HepG2 (cell line): Measurements from ENCODE around the gene CD24. TPM values are rescaled to one million over a fixed set of nuclear protein-coding genes. Genes with fewer than 3 reads are reported as not detected.

Experiments used
- ATAC-seq: fragments of 200-7000 bp; cut with Tn5 transposase; 3 replicates; pipeline ENCODE4 v1.9.1; 2020; ENCODE audit warnings: mild to moderate bottlenecking, moderate library complexity
- BruUV-seq: library from RNA; stranded (reverse); fragments of 400-500 nt; replicated peaks from 2 replicates; lab custom pipeline; 2021; lab: Mats Ljungman, UMichigan
- CTCF ChIA-PET: fragments of 300-600 bp; formaldehyde crosslinking; extraction: SDS; loops from one replicate; lab custom pipeline; 2021; ENCODE audit warnings: low total read pairs, inconsistent platforms, low intra/inter-chr PET ratio; lab: Yijun Ruan, JAX
- POLR2A ChIA-PET: fragments of 350-600 bp; sonication (Branson Sonifier 250); formaldehyde crosslinking; loops from one replicate; lab custom pipeline; 2020; ENCODE audit warnings: antibody characterized with exemption, inconsistent platforms; lab: Yijun Ruan, JAX
- DNase-seq: peaks from one replicate; pipeline ENCODE4 v3.0.0-alpha.2; 2015; ENCODE audit warnings: low spot score
- FAIRE-seq: peaks from 3 replicates; lab custom pipeline; 2011; peaks lifted over from hg19 to GRCh38; lab: Jason Lieb, UNC
- H2AFZ ChIP-seq: one replicate; pipeline ENCODE4 v1.6.1; 2011; ENCODE audit warnings: low read length, inconsistent platforms
- H3K27ac ChIP-seq: fragments of 300-600 bp; 3 replicates; pipeline ENCODE4 v1.8.0; 2011; ENCODE audit warnings: mixed run types, mild to moderate bottlenecking, mixed read lengths, low read length, inconsistent platforms; ENCODE audit not compliant: insufficient read depth; ENCODE audit errors: extremely low read length
- H3K27me3 ChIP-seq, 2 experiments: fragments of 200-600 bp in 1 of 2; 2 replicates in 1 of 2; 3 replicates in 1 of 2; pipeline versions ENCODE4 v1.6.0 to v1.8.0; 2011; ENCODE audit warnings: low read length in 2 of 2, mild to moderate bottlenecking in 2 of 2, moderate library complexity in 2 of 2, inconsistent platforms in 1 of 2; ENCODE audit not compliant: insufficient read depth in 2 of 2, control insufficient read depth in 1 of 2
- H3K36me3 ChIP-seq, 2 experiments: fragments of 200-600 bp in 1 of 2; replicated peaks in 1 of 2; 2 replicates in 1 of 2; 3 replicates in 1 of 2; pipeline versions ENCODE4 v1.5.1 to v1.8.0; 2011; ENCODE audit warnings: low read length in 2 of 2, inconsistent platforms in 1 of 2; ENCODE audit not compliant: insufficient read depth in 2 of 2, control insufficient read depth in 1 of 2
- H3K4me1 ChIP-seq: 2 replicates; pipeline ENCODE4 v1.5.1; 2012; ENCODE audit warnings: low read length, inconsistent platforms; ENCODE audit not compliant: insufficient read depth
- H3K4me2 ChIP-seq: 2 replicates; pipeline ENCODE4 v1.6.0; 2011; ENCODE audit warnings: low read depth, low read length, inconsistent platforms
- H3K4me3 ChIP-seq, 3 experiments: fragments of 200-600 bp in 1 of 3; sonication (generic), shearing (Covaris generic) in 1 of 3; replicated peaks in 1 of 3; 2 replicates each; pipeline ENCODE4 v1.5.1; 2011 to 2016; ENCODE audit warnings: low read length in 3 of 3, inconsistent platforms in 2 of 3, low read depth in 2 of 3, mild to moderate bottlenecking in 2 of 3, control low read depth in 1 of 3, mixed read lengths in 1 of 3; ENCODE audit not compliant: insufficient read depth in 1 of 3
- H3K79me2 ChIP-seq: one replicate; pipeline ENCODE4 v1.6.1; 2011; ENCODE audit warnings: low read length, inconsistent platforms; ENCODE audit not compliant: insufficient read depth
- H3K9ac ChIP-seq: 2 replicates; pipeline ENCODE4 v1.6.0; 2011; ENCODE audit warnings: mild to moderate bottlenecking, low read depth, low read length, inconsistent platforms; ENCODE audit not compliant: insufficient read depth
- H3K9me3 ChIP-seq: 2 replicates; pipeline ENCODE4 v1.5.1; 2012; ENCODE audit warnings: mild to moderate bottlenecking, low read length
- H4K20me1 ChIP-seq: 2 replicates; pipeline ENCODE4 v1.6.0; 2011; ENCODE audit warnings: inconsistent platforms, mild to moderate bottlenecking, low read length, moderate library complexity; ENCODE audit not compliant: insufficient read depth
- DNMT3B ChIP-seq: conservative IDR thresholded peaks from 2 replicates; pipeline ENCODE4 v1.6.1; 2016; ENCODE audit warnings: missing biosample characterization, control low read depth
- ELF4 ChIP-seq: sonication (generic); formaldehyde crosslinking; IDR thresholded peaks from 2 replicates; pipeline ENCODE4 v1.5.0; 2020; ENCODE audit warnings: missing genetic modification reagents, mild to moderate bottlenecking, moderate library complexity, borderline replicate concordance
- MED1 ChIP-seq: sonication (generic); formaldehyde crosslinking; IDR thresholded peaks from 2 replicates; pipeline ENCODE4 v1.4.0; 2020; ENCODE audit warnings: missing genetic modification reagents
- RAD21 ChIP-seq: fragments of 450-650 bp; formaldehyde crosslinking; IDR thresholded peaks from 2 replicates; pipeline ENCODE4 v1.5.0; 2020; ENCODE audit warnings: mild to moderate bottlenecking
- ZNF614 ChIP-seq: IDR thresholded peaks from 2 replicates; pipeline ENCODE4 v1.6.1; 2018; ENCODE audit warnings: missing biosample characterization, missing genetic modification reagents, inconsistent platforms, borderline replicate concordance
- ZNF616 ChIP-seq: sonication (generic); formaldehyde crosslinking; IDR thresholded peaks from 2 replicates; pipeline ENCODE4 v1.5.0; 2020; ENCODE audit warnings: low read depth, mild to moderate bottlenecking, missing genetic modification reagents
- WGBS: methylation state at CpG from one replicate; pipeline ENCODE4 v1.1.6; 2017; ENCODE audit warnings: low lambda C conversion rate; 5-methylcytosine and 5-hydroxymethylcytosine counted together
- in situ Hi-C: cut with HindIII; loops from 2 replicates; pipeline ENCODE4 v1.10.0; 2017; ENCODE audit warnings: low pct_unique_long_range_greater_than_20kb; ENCODE audit not compliant: extremely low pct_ligation_motif_present
- intact Hi-C: fragments of 100-400 bp; cut with micrococcal nuclease; formaldehyde crosslinking; loops from one replicate; pipeline ENCODE4 v1.10.0; 2022; ENCODE audit not compliant: unreplicated experiment
- polyA plus RNA-seq, 8 experiments: library from polyadenylated mRNA; depleted of rRNA in 3 of 8; stranded (reverse) in 7 of 8; unstranded in 1 of 8; fragments of >200 nt; fragmentation: Illumina TruSeq in 4 of 8; extraction: Trizol in 4 of 8; gene quantifications; 2 replicates each; pipeline versions ENCODE4 v1.2.1 to v1.2.3, GENCODE V29; 2011 to 2016; ENCODE audit warnings: low read depth in 4 of 8, missing spikeins in 1 of 8, mixed read lengths in 1 of 8; ENCODE audit not compliant: insufficient read depth in 1 of 8
- total RNA-seq, 5 experiments: library from RNA; depleted of rRNA; stranded (reverse); fragments of >200 nt; fragmentation: Illumina TruSeq; extraction: Trizol; gene quantifications; 2 replicates each; pipeline ENCODE4 v1.2.3, GENCODE V29; 2016; ENCODE audit warnings: low read depth in 1 of 5
- TF ChIP-seq, protein P1 (sequence below): sonication (generic); formaldehyde crosslinking; IDR thresholded peaks from 2 replicates; pipeline ENCODE4 v1.4.0; 2020; ENCODE audit warnings: missing genetic modification reagents, borderline replicate concordance
- TF ChIP-seq, protein P2 (sequence below): sonication (generic); formaldehyde crosslinking; IDR thresholded peaks from 2 replicates; pipeline ENCODE4 v1.4.0; 2020; ENCODE audit warnings: mild to moderate bottlenecking, low read depth, missing genetic modification reagents
- TF ChIP-seq, protein P3 (sequence below): sonication (generic); formaldehyde crosslinking; IDR thresholded peaks from 2 replicates; pipeline ENCODE4 v1.4.0; 2020; ENCODE audit warnings: mild to moderate bottlenecking, low read depth, missing genetic modification reagents
- TF ChIP-seq, protein P4 (sequence below): IDR thresholded peaks from 2 replicates; pipeline ENCODE4 v1.6.1; 2016; ENCODE audit warnings: missing compliant biosample characterization, missing genetic modification reagents, borderline replicate concordance
- TF ChIP-seq, protein P5 (sequence below): sonication (generic); formaldehyde crosslinking; IDR thresholded peaks from 2 replicates; pipeline ENCODE4 v1.9.0; 2022; ENCODE audit warnings: missing genetic modification reagents, mild to moderate bottlenecking, borderline replicate concordance

Gene CD24
- total and polyA plus RNA-seq, 2 of the 13 experiments (the other 11 are each of a cell fraction or from before 2014, with no cell fraction given) = 11.3 to 30.5 TPM

DNA sequence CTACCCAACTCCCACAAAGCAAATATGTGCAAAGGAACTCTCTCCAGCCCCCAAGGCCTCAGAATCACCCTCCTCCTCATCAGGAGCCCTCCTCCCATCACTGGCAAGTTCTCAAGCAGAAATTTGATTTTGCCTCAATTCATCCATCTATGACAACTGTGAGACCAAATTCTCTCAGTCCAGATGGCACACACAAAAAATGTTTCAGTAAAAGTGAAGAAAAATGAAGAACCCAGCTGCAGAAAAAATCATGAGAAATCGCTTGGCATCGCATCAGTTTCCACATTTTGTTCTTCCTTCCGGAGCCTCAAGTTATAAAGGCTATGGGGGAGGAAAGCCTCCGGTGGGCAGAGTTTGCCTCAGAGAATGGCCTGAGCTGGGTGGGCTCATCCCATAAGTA is 6.4 kb upstream of the CD24 start (continued):
- TF ChIP-seq, protein P1, sequence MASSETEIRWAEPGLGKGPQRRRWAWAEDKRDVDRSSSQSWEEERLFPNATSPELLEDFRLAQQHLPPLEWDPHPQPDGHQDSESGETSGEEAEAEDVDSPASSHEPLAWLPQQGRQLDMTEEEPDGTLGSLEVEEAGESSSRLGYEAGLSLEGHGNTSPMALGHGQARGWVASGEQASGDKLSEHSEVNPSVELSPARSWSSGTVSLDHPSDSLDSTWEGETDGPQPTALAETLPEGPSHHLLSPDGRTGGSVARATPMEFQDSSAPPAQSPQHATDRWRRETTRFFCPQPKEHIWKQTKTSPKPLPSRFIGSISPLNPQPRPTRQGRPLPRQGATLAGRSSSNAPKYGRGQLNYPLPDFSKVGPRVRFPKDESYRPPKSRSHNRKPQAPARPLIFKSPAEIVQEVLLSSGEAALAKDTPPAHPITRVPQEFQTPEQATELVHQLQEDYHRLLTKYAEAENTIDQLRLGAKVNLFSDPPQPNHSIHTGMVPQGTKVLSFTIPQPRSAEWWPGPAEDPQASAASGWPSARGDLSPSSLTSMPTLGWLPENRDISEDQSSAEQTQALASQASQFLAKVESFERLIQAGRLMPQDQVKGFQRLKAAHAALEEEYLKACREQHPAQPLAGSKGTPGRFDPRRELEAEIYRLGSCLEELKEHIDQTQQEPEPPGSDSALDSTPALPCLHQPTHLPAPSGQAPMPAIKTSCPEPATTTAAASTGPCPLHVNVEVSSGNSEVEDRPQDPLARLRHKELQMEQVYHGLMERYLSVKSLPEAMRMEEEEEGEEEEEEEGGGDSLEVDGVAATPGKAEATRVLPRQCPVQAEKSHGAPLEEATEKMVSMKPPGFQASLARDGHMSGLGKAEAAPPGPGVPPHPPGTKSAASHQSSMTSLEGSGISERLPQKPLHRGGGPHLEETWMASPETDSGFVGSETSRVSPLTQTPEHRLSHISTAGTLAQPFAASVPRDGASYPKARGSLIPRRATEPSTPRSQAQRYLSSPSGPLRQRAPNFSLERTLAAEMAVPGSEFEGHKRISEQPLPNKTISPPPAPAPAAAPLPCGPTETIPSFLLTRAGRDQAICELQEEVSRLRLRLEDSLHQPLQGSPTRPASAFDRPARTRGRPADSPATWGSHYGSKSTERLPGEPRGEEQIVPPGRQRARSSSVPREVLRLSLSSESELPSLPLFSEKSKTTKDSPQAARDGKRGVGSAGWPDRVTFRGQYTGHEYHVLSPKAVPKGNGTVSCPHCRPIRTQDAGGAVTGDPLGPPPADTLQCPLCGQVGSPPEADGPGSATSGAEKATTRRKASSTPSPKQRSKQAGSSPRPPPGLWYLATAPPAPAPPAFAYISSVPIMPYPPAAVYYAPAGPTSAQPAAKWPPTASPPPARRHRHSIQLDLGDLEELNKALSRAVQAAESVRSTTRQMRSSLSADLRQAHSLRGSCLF (CRISPR knock-in tag) = no peak
- TF ChIP-seq, protein P2, sequence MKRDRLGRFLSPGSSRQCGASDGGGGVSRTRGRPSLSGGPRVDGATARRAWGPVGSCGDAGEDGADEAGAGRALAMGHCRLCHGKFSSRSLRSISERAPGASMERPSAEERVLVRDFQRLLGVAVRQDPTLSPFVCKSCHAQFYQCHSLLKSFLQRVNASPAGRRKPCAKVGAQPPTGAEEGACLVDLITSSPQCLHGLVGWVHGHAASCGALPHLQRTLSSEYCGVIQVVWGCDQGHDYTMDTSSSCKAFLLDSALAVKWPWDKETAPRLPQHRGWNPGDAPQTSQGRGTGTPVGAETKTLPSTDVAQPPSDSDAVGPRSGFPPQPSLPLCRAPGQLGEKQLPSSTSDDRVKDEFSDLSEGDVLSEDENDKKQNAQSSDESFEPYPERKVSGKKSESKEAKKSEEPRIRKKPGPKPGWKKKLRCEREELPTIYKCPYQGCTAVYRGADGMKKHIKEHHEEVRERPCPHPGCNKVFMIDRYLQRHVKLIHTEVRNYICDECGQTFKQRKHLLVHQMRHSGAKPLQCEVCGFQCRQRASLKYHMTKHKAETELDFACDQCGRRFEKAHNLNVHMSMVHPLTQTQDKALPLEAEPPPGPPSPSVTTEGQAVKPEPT = no peak
- TF ChIP-seq RAD21 (CRISPR knock-in tag) = no peak
- no peak for TF ChIP-seq DNMT3B (CRISPR knock-in tag)
- no peak for TF ChIP-seq ELF4 (CRISPR knock-in tag)

DNA sequence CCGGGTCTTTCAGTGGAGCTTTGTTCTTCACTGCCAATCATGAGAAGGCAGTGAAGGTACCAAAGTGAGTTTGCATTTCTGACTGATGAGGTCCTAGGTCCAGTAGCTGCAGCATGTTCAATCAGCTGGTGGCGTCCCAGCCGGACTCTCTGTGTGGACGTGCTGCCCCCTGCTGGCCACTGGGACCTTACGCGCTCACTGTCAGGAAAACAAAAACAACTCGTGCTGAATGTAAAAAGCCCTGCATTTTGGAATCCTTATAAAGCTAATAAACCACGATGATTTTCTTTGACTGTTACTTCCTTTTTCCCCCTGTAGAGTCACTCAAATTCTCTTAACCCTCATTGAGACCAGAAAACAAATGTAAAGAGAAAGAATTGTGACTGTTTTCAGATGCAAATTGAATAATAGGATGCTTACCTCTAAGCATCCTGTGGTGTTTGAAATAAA is 4.9 kb upstream of the CD24 start:
- in situ Hi-C loops = loop anchor here (10.0 to 25.0 kb wide), 3 partner anchors 175 to 642 kb away; partner anchors contain the start of gene ATG5
- WGBS = 3% methylated on average over 5 of the region's 8 CpGs
- Histone ChIP-seq H2AFZ (no peak overlapping the region), H3K27ac (no peak overlapping the region), H3K4me2 (no peak overlapping the region), H3K4me1 (peaks cover 13% of the 10 kb centered on the region), H3K36me3 (no peaks in the 10 kb centered on the region), H3K4me3 (no peak overlapping the region), H4K20me1 (no peaks in the 10 kb centered on the region), H3K27me3 (peaks cover 0 to 10% of the 10 kb centered on the region in 2 experiments; a peak in 2 of 5 replicates), H3K9ac (no peak overlapping the region), H3K9me3 (no peaks in the 10 kb centered on the region), H3K79me2 (no peaks in the 10 kb centered on the region)
- ChIA-PET CTCF (interaction anchor here (0.7 to 2.9 kb wide), 4 partner anchors 172 to 534 kb away, joined by 3 to 33 read pairs (median 17); no protein-coding TSS in a partner anchor), POLR2A (no interaction called here)
- no TSS peak for BruUV-seq
- intact Hi-C loops = loop anchor here (1.0 to 10.0 kb wide), 8 partner anchors 95 to 645 kb away; partner anchors contain the start of genes QRSL1 and RTN4IP1
- no peak for FAIRE-seq
- peak; percentile 79 for ATAC-seq
- DNase-seq = peak; percentile 73
- TF ChIP-seq ZNF616 (no peak), ZNF614 (CRISPR knock-in tag) (0 out of 2 replicates have a peak, but pooled peaks have one; percentile 22), MED1 (peak; percentile 26; the same call in 1 of the 2 replicates)
- TF ChIP-seq, protein P3, sequence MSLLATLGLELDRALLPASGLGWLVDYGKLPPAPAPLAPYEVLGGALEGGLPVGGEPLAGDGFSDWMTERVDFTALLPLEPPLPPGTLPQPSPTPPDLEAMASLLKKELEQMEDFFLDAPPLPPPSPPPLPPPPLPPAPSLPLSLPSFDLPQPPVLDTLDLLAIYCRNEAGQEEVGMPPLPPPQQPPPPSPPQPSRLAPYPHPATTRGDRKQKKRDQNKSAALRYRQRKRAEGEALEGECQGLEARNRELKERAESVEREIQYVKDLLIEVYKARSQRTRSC (CRISPR knock-in tag) = no peak
- TF ChIP-seq, protein P4, sequence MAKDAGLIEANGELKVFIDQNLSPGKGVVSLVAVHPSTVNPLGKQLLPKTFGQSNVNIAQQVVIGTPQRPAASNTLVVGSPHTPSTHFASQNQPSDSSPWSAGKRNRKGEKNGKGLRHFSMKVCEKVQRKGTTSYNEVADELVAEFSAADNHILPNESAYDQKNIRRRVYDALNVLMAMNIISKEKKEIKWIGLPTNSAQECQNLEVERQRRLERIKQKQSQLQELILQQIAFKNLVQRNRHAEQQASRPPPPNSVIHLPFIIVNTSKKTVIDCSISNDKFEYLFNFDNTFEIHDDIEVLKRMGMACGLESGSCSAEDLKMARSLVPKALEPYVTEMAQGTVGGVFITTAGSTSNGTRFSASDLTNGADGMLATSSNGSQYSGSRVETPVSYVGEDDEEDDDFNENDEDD (CRISPR knock-in tag) = no peak
- TF ChIP-seq, protein P5, sequence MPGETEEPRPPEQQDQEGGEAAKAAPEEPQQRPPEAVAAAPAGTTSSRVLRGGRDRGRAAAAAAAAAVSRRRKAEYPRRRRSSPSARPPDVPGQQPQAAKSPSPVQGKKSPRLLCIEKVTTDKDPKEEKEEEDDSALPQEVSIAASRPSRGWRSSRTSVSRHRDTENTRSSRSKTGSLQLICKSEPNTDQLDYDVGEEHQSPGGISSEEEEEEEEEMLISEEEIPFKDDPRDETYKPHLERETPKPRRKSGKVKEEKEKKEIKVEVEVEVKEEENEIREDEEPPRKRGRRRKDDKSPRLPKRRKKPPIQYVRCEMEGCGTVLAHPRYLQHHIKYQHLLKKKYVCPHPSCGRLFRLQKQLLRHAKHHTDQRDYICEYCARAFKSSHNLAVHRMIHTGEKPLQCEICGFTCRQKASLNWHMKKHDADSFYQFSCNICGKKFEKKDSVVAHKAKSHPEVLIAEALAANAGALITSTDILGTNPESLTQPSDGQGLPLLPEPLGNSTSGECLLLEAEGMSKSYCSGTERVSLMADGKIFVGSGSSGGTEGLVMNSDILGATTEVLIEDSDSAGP (CRISPR knock-in tag) = no peak
